ENCODE results near the gene RTN4R. TPM values are rescaled to one million over a fixed set of nuclear protein-coding genes. Genes with fewer than 3 reads are reported as not detected.

Gene RTN4R
- total and polyA plus RNA-seq, 9 of the 15 experiments (the other 6 are each of a cell fraction or from before 2014, with no cell fraction given): 0.04 to 2.8 (median 1.4) TPM; not detected in 3

GRCh38 chr22:20290578-20291248 is 22.6 kb upstream of the RTN4R start:
- peaks cover 40% of the 10 kb centered on the region for H4K20me1 ChIP-seq (replicated peaks; ENCODE audit: control insufficient read depth, insufficient read depth, low read length)
- no peaks in the 10 kb centered on the region for H3K36me3 ChIP-seq (ENCODE audit: control insufficient read depth, insufficient read depth, low read length)
- H3K4me2 ChIP-seq (ENCODE audit: insufficient read depth, low read length): no peak overlapping the region
- no peak overlapping the region for H2AFZ ChIP-seq (ENCODE audit: low read depth, low read length)
- no peaks in the 10 kb centered on the region for H3K9me3 ChIP-seq (replicated peaks; ENCODE audit: control insufficient read depth, insufficient read depth, low read depth, low read length)
- no peaks in the 10 kb centered on the region for H3K79me2 ChIP-seq (ENCODE audit: control insufficient read depth, insufficient read depth, low read length)
- peaks cover 0 to 24% of the 10 kb centered on the region in 2 experiments; a peak in 2 of 5 replicates for H3K4me1 ChIP-seq (replicated peaks in 1 of 2; ENCODE audit: control insufficient read depth in 2 of 2, insufficient read depth in 2 of 2, low read length in 2 of 2)
- peak in 2 of 4 experiments; percentile 31 to 43 for DNase-seq (ENCODE audit: extremely low read depth in 1 of 4, low spot score in 3 of 4)
- ATAC-seq: no peak
- H3K27me3 ChIP-seq (ENCODE audit: control insufficient read depth in 2 of 2, insufficient read depth in 2 of 2, low read length in 2 of 2): peaks cover 53 to 82% of the 10 kb centered on the region in 2 experiments
- intact Hi-C loops (cut with micrococcal nuclease) (loop anchor here (10.0 kb wide), 1 partner anchor 316 kb away; no protein-coding TSS in a partner anchor), in situ Hi-C loops (cut with MboI) (loop anchor here (5.0 kb wide), 1 partner anchor 133 kb away; no protein-coding TSS in a partner anchor)
- no TSS peak for BruUV-seq (replicated peaks)
- FAIRE-seq: no peak
- 2% methylated on average over 13 of the region's 13 CpGs for WGBS (ENCODE audit: insufficient coverage, low coverage, missing lambda C conversion rate)
- no peaks in the 10 kb centered on the region for H3K9me1 ChIP-seq (ENCODE audit: control insufficient read depth, insufficient read depth, low read length)
- peak overlapping the region in 1 of 2 experiments; percentile 15; a peak in 1 of 4 replicates for H3K9ac ChIP-seq (ENCODE audit: insufficient read depth in 1 of 2, low read depth in 2 of 2, low read length in 2 of 2)
- no peak overlapping the region for H3K27ac ChIP-seq (ENCODE audit: extremely low read depth, low read depth, low read length)
- H3K4me3 ChIP-seq: no peak overlapping the region
- POLR2A ChIA-PET: interaction anchor here (0.6 to 1.5 kb wide), 4 partner anchors 8 to 657 kb away, joined by 3 to 7 read pairs (median 3); no protein-coding TSS in a partner anchor
- CTCF ChIA-PET (ENCODE audit: low intra/inter-chr PET ratio): interaction anchor here (0.9 kb wide), 1 partner anchor 166 kb away, joined by 3 read pairs; no protein-coding TSS in a partner anchor
- TF ChIP-seq, protein P1, sequence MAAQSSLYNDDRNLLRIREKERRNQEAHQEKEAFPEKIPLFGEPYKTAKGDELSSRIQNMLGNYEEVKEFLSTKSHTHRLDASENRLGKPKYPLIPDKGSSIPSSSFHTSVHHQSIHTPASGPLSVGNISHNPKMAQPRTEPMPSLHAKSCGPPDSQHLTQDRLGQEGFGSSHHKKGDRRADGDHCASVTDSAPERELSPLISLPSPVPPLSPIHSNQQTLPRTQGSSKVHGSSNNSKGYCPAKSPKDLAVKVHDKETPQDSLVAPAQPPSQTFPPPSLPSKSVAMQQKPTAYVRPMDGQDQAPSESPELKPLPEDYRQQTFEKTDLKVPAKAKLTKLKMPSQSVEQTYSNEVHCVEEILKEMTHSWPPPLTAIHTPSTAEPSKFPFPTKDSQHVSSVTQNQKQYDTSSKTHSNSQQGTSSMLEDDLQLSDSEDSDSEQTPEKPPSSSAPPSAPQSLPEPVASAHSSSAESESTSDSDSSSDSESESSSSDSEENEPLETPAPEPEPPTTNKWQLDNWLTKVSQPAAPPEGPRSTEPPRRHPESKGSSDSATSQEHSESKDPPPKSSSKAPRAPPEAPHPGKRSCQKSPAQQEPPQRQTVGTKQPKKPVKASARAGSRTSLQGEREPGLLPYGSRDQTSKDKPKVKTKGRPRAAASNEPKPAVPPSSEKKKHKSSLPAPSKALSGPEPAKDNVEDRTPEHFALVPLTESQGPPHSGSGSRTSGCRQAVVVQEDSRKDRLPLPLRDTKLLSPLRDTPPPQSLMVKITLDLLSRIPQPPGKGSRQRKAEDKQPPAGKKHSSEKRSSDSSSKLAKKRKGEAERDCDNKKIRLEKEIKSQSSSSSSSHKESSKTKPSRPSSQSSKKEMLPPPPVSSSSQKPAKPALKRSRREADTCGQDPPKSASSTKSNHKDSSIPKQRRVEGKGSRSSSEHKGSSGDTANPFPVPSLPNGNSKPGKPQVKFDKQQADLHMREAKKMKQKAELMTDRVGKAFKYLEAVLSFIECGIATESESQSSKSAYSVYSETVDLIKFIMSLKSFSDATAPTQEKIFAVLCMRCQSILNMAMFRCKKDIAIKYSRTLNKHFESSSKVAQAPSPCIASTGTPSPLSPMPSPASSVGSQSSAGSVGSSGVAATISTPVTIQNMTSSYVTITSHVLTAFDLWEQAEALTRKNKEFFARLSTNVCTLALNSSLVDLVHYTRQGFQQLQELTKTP (IDR thresholded peaks at IDR 0.05; ENCODE audit: low read depth in 1 of 2, partially characterized antibody in 2 of 2): no peak
- TF ChIP-seq NR1H2 (CRISPR knock-in tag; IDR thresholded peaks at IDR 0.05) (peak; percentile 23; the same call in 1 of the 2 replicates), MEIS2 (IDR thresholded peaks at IDR 0.05; ENCODE audit: partially characterized antibody) (no peak), ILF3 (IDR thresholded peaks at IDR 0.05; ENCODE audit: borderline replicate concordance) (no peak), FOXK2 (conservative IDR thresholded peaks at IDR 0.05 in 1 of 2, IDR thresholded peaks at IDR 0.05 in 1 of 2; ENCODE audit: low read depth in 2 of 2) (no peak), SRSF9 (IDR thresholded peaks at IDR 0.05; ENCODE audit: borderline replicate concordance, low read depth, low read length) (no peak), ZNF584 (CRISPR knock-in tag; IDR thresholded peaks at IDR 0.05; ENCODE audit: low read depth) (no peak), RBBP5 (IDR thresholded peaks at IDR 0.05; ENCODE audit: borderline replicate concordance, insufficient read depth, low read length, poor library complexity, severe bottlenecking) (peak; percentile 22), HDAC1 (IDR thresholded peaks at IDR 0.05) (no peak), CBFB (CRISPR knock-in tag; IDR thresholded peaks at IDR 0.05) (0 out of 2 replicates have a peak, but pooled peaks have one; percentile 9), ELF4 (CRISPR knock-in tag; IDR thresholded peaks at IDR 0.05) (no peak), ETV5 (CRISPR knock-in tag; IDR thresholded peaks at IDR 0.05; ENCODE audit: low read depth) (no peak), ZNF124 (CRISPR knock-in tag; IDR thresholded peaks at IDR 0.05) (no peak), BMI1 (IDR thresholded peaks at IDR 0.05; ENCODE audit: low read length) (no peak), PURB (CRISPR knock-in tag; IDR thresholded peaks at IDR 0.05; ENCODE audit: low read depth) (no peak), EWSR1 (IDR thresholded peaks at IDR 0.05; ENCODE audit: borderline replicate concordance, low read depth, partially characterized antibody) (no peak), TAF9B (IDR thresholded peaks at IDR 0.05; ENCODE audit: partially characterized antibody) (no peak), ZNF224 (CRISPR knock-in tag; IDR thresholded peaks at IDR 0.05) (no peak), MEF2A (IDR thresholded peaks at IDR 0.05; ENCODE audit: control insufficient read depth, low read depth, low read length) (no peak)

Measured in K562 (cell line).